GM12878 (cell line): Measurements from ENCODE around the gene NMD3. TPM values are rescaled to one million over a fixed set of nuclear protein-coding genes. Genes with fewer than 3 reads are reported as not detected.

ENCODE experiments used
- ATAC-seq: fragments of 200-7000 bp; cut with Tn5 transposase; 3 replicates; pipeline ENCODE4 v1.9.1; 2020; ENCODE audit warnings: mild to moderate bottlenecking, moderate library complexity
- BruUV-seq: library from RNA; stranded (reverse); fragments of 400-500 nt; replicated peaks from 2 replicates; lab custom pipeline; 2021; lab: Mats Ljungman, UMichigan
- CTCF ChIA-PET: fragments of 300-600 bp; sonication (Branson Sonifier 250); formaldehyde crosslinking; extraction: SDS; loops from one replicate; lab custom pipeline; 2021; ENCODE audit warnings: inconsistent platforms; lab: Yijun Ruan, JAX
- POLR2A ChIA-PET: fragments of 350-600 bp; formaldehyde crosslinking; extraction: SDS; loops from one replicate; lab custom pipeline; 2021; ENCODE audit warnings: inconsistent platforms; lab: Charles Lee
- RAD21 ChIA-PET: fragments of 300-600 bp; sonication (Branson Sonifier 250); formaldehyde crosslinking; loops from one replicate; lab custom pipeline; 2023; ENCODE audit warnings: antibody characterized with exemption; ENCODE audit not compliant: unreplicated experiment; lab: Charles Lee
- SMC1A ChIA-PET: fragments of 300-600 bp; sonication (Branson Sonifier 250); formaldehyde crosslinking; loops from one replicate; lab custom pipeline; 2023; ENCODE audit not compliant: unreplicated experiment, uncharacterized antibody; lab: Charles Lee
- DNase-seq: peaks from one replicate; pipeline ENCODE4 v3.0.0-alpha.2; 2011; ENCODE audit warnings: low read depth, low spot score
- FAIRE-seq: peaks from 3 replicates; lab custom pipeline; 2011; peaks lifted over from hg19 to GRCh38; lab: Jason Lieb, UNC
- H2AFZ ChIP-seq: 2 replicates; pipeline ENCODE4 v1.6.0; 2011; ENCODE audit warnings: low read depth, low read length, control low read depth; ENCODE audit not compliant: control insufficient read depth
- H3K27ac ChIP-seq: 2 replicates; pipeline ENCODE4 v1.5.1; 2011; ENCODE audit warnings: control low read depth; ENCODE audit not compliant: control insufficient read depth, insufficient read depth
- H3K27me3 ChIP-seq, 2 experiments: replicated peaks in 1 of 2; 2 replicates each; pipeline versions ENCODE4 v1.6.0 to v1.6.1; 2011; ENCODE audit warnings: low read length in 1 of 2; ENCODE audit not compliant: control insufficient read depth in 2 of 2, insufficient read depth in 2 of 2
- H3K36me3 ChIP-seq, 2 experiments: 2 replicates each; pipeline ENCODE4 v1.5.1; 2011; ENCODE audit warnings: low read length in 1 of 2; ENCODE audit not compliant: control insufficient read depth in 2 of 2, insufficient read depth in 2 of 2
- H3K4me1 ChIP-seq: 2 replicates; pipeline ENCODE4 v1.6.1; 2011; ENCODE audit warnings: mild to moderate bottlenecking, low read length, moderate library complexity, mixed read lengths; ENCODE audit not compliant: control insufficient read depth, insufficient read depth
- H3K4me2 ChIP-seq: 2 replicates; pipeline ENCODE4 v1.6.0; 2011; ENCODE audit warnings: control low read depth; ENCODE audit not compliant: control insufficient read depth, insufficient read depth
- H3K4me3 ChIP-seq: fragments of 200-600 bp; sonication (generic); 2 replicates; pipeline ENCODE4 v1.5.1; 2016
- H3K79me2 ChIP-seq: 2 replicates; pipeline ENCODE4 v1.6.0; 2011; ENCODE audit warnings: low read length; ENCODE audit not compliant: control insufficient read depth, insufficient read depth
- H3K9ac ChIP-seq: 2 replicates; pipeline ENCODE4 v1.8.0; 2011; ENCODE audit warnings: low read length, control low read depth, mixed read lengths; ENCODE audit not compliant: control insufficient read depth, insufficient read depth
- H3K9me3 ChIP-seq: replicated peaks from 3 replicates; pipeline ENCODE4 v1.5.1; 2011; ENCODE audit warnings: mild to moderate bottlenecking, low read length; ENCODE audit not compliant: control insufficient read depth, insufficient read depth
- H4K20me1 ChIP-seq: 2 replicates; pipeline ENCODE4 v1.6.0; 2011; ENCODE audit not compliant: control insufficient read depth, insufficient read depth
- CTCF ChIP-seq, 3 experiments: IDR thresholded peaks in 2 of 3; conservative IDR thresholded peaks in 1 of 3; 2 replicates each; pipeline ENCODE4 v1.5.1; 2011; ENCODE audit warnings: low read depth in 3 of 3, low read length in 3 of 3, mild to moderate bottlenecking in 3 of 3, control low read depth in 2 of 3, moderate library complexity in 2 of 3, inconsistent platforms in 1 of 3, mixed read lengths in 1 of 3; ENCODE audit not compliant: control insufficient read depth in 2 of 3, insufficient read depth in 1 of 3; ENCODE audit errors: extremely low read depth in 1 of 3
- CUX1 ChIP-seq: IDR thresholded peaks from 2 replicates; pipeline ENCODE4 v1.6.1; 2012; ENCODE audit warnings: improper control_type of control experiment, low read depth, low read length; ENCODE audit not compliant: insufficient replicate concordance
- EED ChIP-seq: sonication (generic); IDR thresholded peaks from 2 replicates; pipeline ENCODE4 v1.6.1; 2016; ENCODE audit warnings: antibody characterized with exemption, low read depth
- KDM1A ChIP-seq: fragments of 200-600 bp; sonication (generic); IDR thresholded peaks from 2 replicates; pipeline ENCODE4 v1.6.1; 2016; ENCODE audit warnings: borderline replicate concordance
- NR2C2 ChIP-seq: IDR thresholded peaks from 2 replicates; pipeline ENCODE4 v1.6.1; 2011; ENCODE audit warnings: borderline replicate concordance, low read depth; ENCODE audit not compliant: control insufficient read depth, insufficient read length
- POLR2AphosphoS5 ChIP-seq: IDR thresholded peaks from 2 replicates; pipeline ENCODE4 v1.6.1; 2011; ENCODE audit warnings: mild to moderate bottlenecking, low read length, inconsistent platforms
- RFX5 ChIP-seq: IDR thresholded peaks from 2 replicates; pipeline ENCODE4 v1.6.1; 2011; ENCODE audit warnings: low read depth, low read length, improper control_type of control experiment
- SMC3 ChIP-seq: IDR thresholded peaks from 2 replicates; pipeline ENCODE4 v1.6.1; 2011; ENCODE audit warnings: low read length, improper control_type of control experiment, borderline replicate concordance
- SREBF1 ChIP-seq: IDR thresholded peaks from 2 replicates; pipeline ENCODE4 v1.6.1; 2012; ENCODE audit warnings: mild to moderate bottlenecking, low read length
- SUZ12 ChIP-seq: fragments of 200-600 bp; sonication (generic); IDR thresholded peaks from one replicate; pipeline ENCODE4 v1.6.1; 2018; ENCODE audit warnings: antibody characterized with exemption, mild to moderate bottlenecking; ENCODE audit not compliant: unreplicated experiment
- ZNF592 ChIP-seq: fragments of 450-650 bp; IDR thresholded peaks from 2 replicates; pipeline ENCODE4 v1.6.1; 2017; ENCODE audit warnings: mild to moderate bottlenecking, moderate library complexity
- WGBS: methylation state at CpG from one replicate; pipeline ENCODE4 v1.1.6; 2016; ENCODE audit warnings: low lambda C conversion rate; ENCODE audit not compliant: insufficient replicate concordance, insufficient coverage; ENCODE audit errors: missing lambda C conversion rate; 5-methylcytosine and 5-hydroxymethylcytosine counted together
- in situ Hi-C: fragments of 300-500 bp; cut with MboI; formaldehyde crosslinking; loops from 9 replicates; pipeline ENCODE4 v1.14.3; 2018; ENCODE audit warnings: mixed read lengths
- intact Hi-C: fragments of 100-400 bp; cut with micrococcal nuclease; formaldehyde crosslinking; loops from one replicate; pipeline ENCODE4 v1.14.2; 2022; ENCODE audit not compliant: unreplicated experiment
- polyA plus RNA-seq, 11 experiments: library from polyadenylated mRNA; depleted of rRNA in 4 of 11; unstranded in 6 of 11; stranded (reverse) in 5 of 11; fragments of >200 nt; fragmentation: Nextera tagmentation in 4 of 11; fragmentation: Illumina TruSeq in 1 of 11; extraction: Ambion mirVana in 4 of 11; extraction: Trizol in 1 of 11; gene quantifications; 1 replicate in 1 of 11; 2 replicates in 10 of 11; pipeline versions ENCODE4 v1.2.1 to v1.2.3, GENCODE V29; 2011 to 2016; ENCODE audit warnings: inconsistent platforms in 2 of 11, missing spikeins in 2 of 11, low read depth in 1 of 11
- total RNA-seq, 4 experiments: library from RNA; depleted of rRNA in 3 of 4; stranded (reverse); fragments of >200 nt in 3 of 4; fragmentation: Illumina TruSeq in 1 of 4; extraction: Trizol in 1 of 4; gene quantifications; 2 replicates each; pipeline versions ENCODE4 v1.2.1 to v1.2.3, GENCODE V29; 2013 to 2021

The NMD3 gene
- total and polyA plus RNA-seq, 10 of the 15 experiments (the other 5 are each of a cell fraction or from before 2014, with no cell fraction given), result 34.2 to 66.8 (median 55.7) TPM

- SMC1A ChIA-PET, result interaction anchor here (0.9 to 4.5 kb wide), 10 partner anchors 12 to 317 kb away, joined by 3 to 78 read pairs (median 6); no protein-coding TSS in a partner anchor
- Histone ChIP-seq H3K9ac (no peak overlapping the region), H2AFZ (no peak overlapping the region), H3K27ac (no peak overlapping the region), H3K4me3 (no peak overlapping the region), H3K4me1 (no peaks in the 10 kb centered on the region), H4K20me1 (no peaks in the 10 kb centered on the region), H3K79me2 (no peaks in the 10 kb centered on the region), H3K36me3 (no peaks in the 10 kb centered on the region; a peak in 1 of 4 replicates), H3K27me3 (no peaks in the 10 kb centered on the region), H3K9me3 (no peaks in the 10 kb centered on the region; the same call in 2 of the 3 replicates), H3K4me2 (no peak overlapping the region)
- peak; percentile 55 for ATAC-seq
- CTCF ChIA-PET, result interaction anchor here (0.8 to 5.7 kb wide), 23 partner anchors 10 to 353 kb away, joined by 3 to 100 read pairs (median 5); partner anchors contain the start of genes NMD3 and SPTSSB
- POLR2A ChIA-PET, result no interaction called here
- no peak for DNase-seq
- RAD21 ChIA-PET, result interaction anchor here (1.0 to 3.8 kb wide), 6 partner anchors 134 to 353 kb away, joined by 3 to 36 read pairs (median 4); no protein-coding TSS in a partner anchor
- intact Hi-C loops, result loop anchor here (1.0 to 2.0 kb wide), 5 partner anchors 136 to 586 kb away; no protein-coding TSS in a partner anchor
- 41% methylated on average over 3 of the region's 3 CpGs for WGBS
- no TSS peak for BruUV-seq
- in situ Hi-C loops, result loop anchor here (5.0 to 10.0 kb wide), 2 partner anchors 139 to 319 kb away; no protein-coding TSS in a partner anchor
- no peak for FAIRE-seq
- no peak for TF ChIP-seq SUZ12
- TF ChIP-seq KDM1A, result no peak
- TF ChIP-seq EED, result no peak
- TF ChIP-seq ZNF592, result 0 out of 2 replicates have a peak, but pooled peaks have one; percentile 40
- TF ChIP-seq SREBF1, result no peak
- no peak for TF ChIP-seq CUX1
- TF ChIP-seq SMC3, result peak; percentile 69; the same call in 1 of the 2 replicates
- no peak for TF ChIP-seq POLR2AphosphoS5
- TF ChIP-seq RFX5, result no peak
- TF ChIP-seq NR2C2, result no peak
- peak; percentile 18 to 53 (median 40); a peak in 2 of 6 replicates for TF ChIP-seq CTCF (IDR thresholded peaks at IDR 0.05 in 2 of 3, conservative IDR thresholded peaks at IDR 0.05 in 1 of 3; ENCODE audit: control insufficient read depth in 2 of 3, extremely low read depth in 1 of 3, insufficient read depth in 1 of 3, low read depth in 3 of 3, low read length in 3 of 3)
Observed at GRCh38 chr3:161273589-161274218, 52.6 kb downstream of the NMD3 start.
